ENCODE measurements around the gene SNED1. TPM values are rescaled to one million over a fixed set of nuclear protein-coding genes. Genes with fewer than 3 reads are reported as not detected.

The SNED1 gene
- total RNA-seq, 3 donors from 2014 or later, result 27.1 to 46.9 (median 35.2) TPM

GRCh38 chr2:241038374-241039180 is 40.2 kb downstream of the SNED1 start:
- intact Hi-C loops (cut with DNase I; ENCODE audit: low total_unique reads), result no loop called here
- DNase-seq (ENCODE audit: low spot score in 2 of 2), result peak in 1 of 2 donors; percentile 15
- Histone ChIP-seq H3K9me3 (no peaks in the 10 kb centered on the region), H3K27ac (no peak overlapping the region), H3K36me3 (no peaks in the 10 kb centered on the region), H3K4me3 (no peak overlapping the region), H3K27me3 (no peaks in the 10 kb centered on the region), H3K4me1 (no peaks in the 10 kb centered on the region)
- TF ChIP-seq POLR2AphosphoS5 (IDR thresholded peaks at IDR 0.05), result no peak
- no peak for TF ChIP-seq CTCF (IDR thresholded peaks at IDR 0.05)
- no peak for TF ChIP-seq POLR2A (IDR thresholded peaks at IDR 0.05)

GRCh38 chr2:241039416-241039815 is 41.0 kb downstream of the SNED1 start:
- H3K36me3 ChIP-seq, result no peaks in the 10 kb centered on the region
- intact Hi-C loops (cut with DNase I; ENCODE audit: low total_unique reads), result no loop called here
- no peak overlapping the region for H3K27ac ChIP-seq
- no peaks in the 10 kb centered on the region for H3K27me3 ChIP-seq
- H3K4me3 ChIP-seq, result no peak overlapping the region
- no peaks in the 10 kb centered on the region for H3K4me1 ChIP-seq
- no peaks in the 10 kb centered on the region for H3K9me3 ChIP-seq
- peak in 1 of 2 donors; percentile 11 for DNase-seq (ENCODE audit: low spot score in 2 of 2)
- TF ChIP-seq POLR2AphosphoS5 (IDR thresholded peaks at IDR 0.05) (no peak), CTCF (IDR thresholded peaks at IDR 0.05) (no peak), POLR2A (IDR thresholded peaks at IDR 0.05) (no peak)

GRCh38 chr2:241040081-241040803 is 41.8 kb downstream of the SNED1 start:
- TF ChIP-seq CTCF (IDR thresholded peaks at IDR 0.05), result no peak
- no peak for TF ChIP-seq POLR2AphosphoS5 (IDR thresholded peaks at IDR 0.05)
- TF ChIP-seq POLR2A (IDR thresholded peaks at IDR 0.05), result no peak
- Histone ChIP-seq H3K4me1 (no peaks in the 10 kb centered on the region), H3K4me3 (no peak overlapping the region), H3K27ac (no peak overlapping the region), H3K9me3 (no peaks in the 10 kb centered on the region), H3K36me3 (no peaks in the 10 kb centered on the region), H3K27me3 (no peaks in the 10 kb centered on the region)
- intact Hi-C loops (cut with DNase I; ENCODE audit: low total_unique reads), result no loop called here
- DNase-seq (ENCODE audit: low spot score in 2 of 2), result peak in 1 of 2 donors; percentile 14

DNA sequence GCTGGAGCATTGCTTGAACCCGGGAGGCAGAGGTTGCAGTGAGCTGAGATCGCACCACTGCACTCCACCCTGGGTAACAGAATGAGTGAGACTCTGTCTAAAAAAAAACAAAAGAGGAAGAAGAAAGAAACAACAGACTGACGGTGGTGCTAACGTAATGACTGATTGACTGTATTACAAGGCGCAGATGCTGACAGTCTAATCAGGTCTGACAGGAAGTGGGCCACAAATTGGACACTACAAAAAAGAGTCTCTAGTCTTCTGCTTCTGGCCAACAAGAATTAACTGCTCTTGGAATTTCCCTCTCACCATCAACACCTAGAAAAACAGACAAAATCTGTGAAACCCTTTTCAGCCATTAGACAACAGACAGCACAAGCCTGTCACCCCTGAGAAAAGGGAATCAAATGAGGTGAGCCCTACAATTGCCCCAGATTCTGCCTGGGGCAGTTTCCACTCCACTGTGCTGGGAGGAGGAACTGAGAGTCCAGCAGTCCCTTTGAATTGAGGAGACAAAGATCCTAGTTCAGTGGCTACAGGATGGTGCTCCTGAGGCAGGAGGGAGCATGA is 43.3 kb downstream of the SNED1 start:
- no peak overlapping the region for H3K27ac ChIP-seq
- no peaks in the 10 kb centered on the region for H3K27me3 ChIP-seq
- H3K9me3 ChIP-seq, result no peaks in the 10 kb centered on the region
- no peak overlapping the region for H3K4me3 ChIP-seq
- intact Hi-C loops (cut with DNase I; ENCODE audit: low total_unique reads), result no loop called here
- DNase-seq (ENCODE audit: low spot score in 2 of 2), result no peak
- TF ChIP-seq POLR2AphosphoS5 (IDR thresholded peaks at IDR 0.05) (no peak), POLR2A (IDR thresholded peaks at IDR 0.05) (no peak), CTCF (IDR thresholded peaks at IDR 0.05) (no peak)
- H3K36me3 ChIP-seq, result no peaks in the 10 kb centered on the region
- no peaks in the 10 kb centered on the region for H3K4me1 ChIP-seq

- no peaks in the 10 kb centered on the region for H3K9me3 ChIP-seq
- no peaks in the 10 kb centered on the region for H3K27me3 ChIP-seq
- H3K4me3 ChIP-seq, result no peak overlapping the region
- no peak for TF ChIP-seq POLR2AphosphoS5 (IDR thresholded peaks at IDR 0.05)
- no peak overlapping the region for H3K27ac ChIP-seq
- H3K36me3 ChIP-seq, result no peaks in the 10 kb centered on the region
- intact Hi-C loops (cut with DNase I; ENCODE audit: low total_unique reads), result no loop called here
- no peak for DNase-seq (ENCODE audit: low spot score in 2 of 2)
- no peaks in the 10 kb centered on the region for H3K4me1 ChIP-seq
These were observed 45.2 kb downstream of the SNED1 start for GRCh38 chr2:241043581-241043980.

Data from breast epithelium (tissue), 4 donors.